Vein endothelial cell (primary cell): ENCODE measurements around the gene ZNF302. TPM values are rescaled to one million over a fixed set of nuclear protein-coding genes. Genes with fewer than 3 reads are reported as not detected.

Experiments used
- small RNA-seq: library from RNA; depleted of rRNA; stranded (forward); fragments of <200 nt; gene quantifications from one replicate; pipeline ENCODE3, GENCODE V24; 2012
- total RNA-seq: library from RNA; depleted of rRNA; stranded (reverse); fragments of >200 nt; gene quantifications from 2 replicates; pipeline ENCODE4 v1.2.3, GENCODE V29; 2012

Gene ZNF302
- 13.1 and 16.4 TPM in 2 replicates for total RNA-seq

GRCh38 chr19:34677386-34678084 is at the start of gene ZNF302:
TSS of gene ZNF302 (plus strand) at chr19:34677678. CDS start at chr19:34678805, 1,127 bp downstream.

GRCh38 chr19:34676697-34677385 is 637 bp upstream of the ZNF302 start, which contains the start of gene SCGB2B2:
TSS of gene SCGB2B2 (minus strand) at chr19:34677159. CDS start at chr19:34594563, 82,596 bp downstream.

GRCh38 chr19:34733746-34734536 is 56.5 kb downstream of the ZNF302 start, which contains the start of gene ZNF181:
TSS of gene ZNF181 (plus strand) at chr19:34734243. CDS start at chr19:34735038, 795 bp downstream.

Small RNAs within 50 kb of the gene (small RNA-seq; reads per million reads assigned to genes)
- not detected for gene RF00611

Other genes starting within 250 kb of the ZNF302 start
- 91.5 and 116 TPM in 2 replicates for gene UBA2, start 249.3 kb upstream of the ZNF302 start, total RNA-seq
- 29.9 and 41.5 TPM in 2 replicates for gene WTIP, start 195.9 kb upstream of the ZNF302 start, total RNA-seq
- 0.29 TPM in 1 of 2 replicates, not detected in the other for gene SCGB2B2, start 519 bp upstream of the ZNF302 start, total RNA-seq
- gene ZNF181, start 56.6 kb downstream of the ZNF302 start, total RNA-seq: 9.8 and 15.1 TPM in 2 replicates
- gene ZNF599, start 95.5 kb downstream of the ZNF302 start, total RNA-seq: 5.9 and 7.5 TPM in 2 replicates
- gene ZNF30, start 249.2 kb downstream of the ZNF302 start, total RNA-seq: 3.9 and 5.1 TPM in 2 replicates